RPMI8226 (cell line): Measurements from ENCODE around the gene CTNNBL1.

Experiments
- DNase-seq: peaks from one replicate; pipeline ENCODE4 v3.0.0-alpha.2; 2015

CTNNBL1 gene

GRCh38 chr20:37885593-37886503 lies 192.0 kb downstream of the CTNNBL1 start:
- no peak for DNase-seq

GRCh38 chr20:37886851-37887297 lies 193.0 kb downstream of the CTNNBL1 start:
- peak; percentile 93 for DNase-seq

- no peak for DNase-seq
Observed at GRCh38 chr20:37888641-37889040, 194.8 kb downstream of the CTNNBL1 start.

- DNase-seq, result no peak
Observed at GRCh38 chr20:37890108-37890507, 196.3 kb downstream of the CTNNBL1 start.

GRCh38 chr20:37890643-37891042 lies 196.8 kb downstream of the CTNNBL1 start:
- DNase-seq, result no peak

GRCh38 chr20:37892001-37892400 lies 198.2 kb downstream of the CTNNBL1 start:
- DNase-seq, result no peak

GRCh38 chr20:37893566-37894241 lies 199.9 kb downstream of the CTNNBL1 start:
- no peak for DNase-seq

- no peak for DNase-seq
Observed at GRCh38 chr20:37894454-37894853, 200.6 kb downstream of the CTNNBL1 start.

GRCh38 chr20:37895166-37895565 lies 201.3 kb downstream of the CTNNBL1 start:
- DNase-seq, result no peak

GRCh38 chr20:37896932-37897548 lies 203.2 kb downstream of the CTNNBL1 start:
- no peak for DNase-seq

- DNase-seq, result no peak
Observed at GRCh38 chr20:37898233-37899104, 204.6 kb downstream of the CTNNBL1 start.

- no peak for DNase-seq
Observed at GRCh38 chr20:37899105-37900045, 205.5 kb downstream of the CTNNBL1 start.

GRCh38 chr20:37901240-37901639 lies 207.4 kb downstream of the CTNNBL1 start:
- DNase-seq, result no peak

GRCh38 chr20:37901654-37902503 lies 208.0 kb downstream of the CTNNBL1 start:
- peak; percentile 57 for DNase-seq

GRCh38 chr20:37902504-37903313 lies 208.9 kb downstream of the CTNNBL1 start, which contains the start of gene VSTM2L:
TSS of gene VSTM2L (plus strand) at chr20:37903127. CDS start at chr20:37903351, 224 bp downstream.
- DNase-seq, result no peak

- no peak for DNase-seq
Observed at GRCh38 chr20:37903317-37904007, 209.6 kb downstream of the CTNNBL1 start.

GRCh38 chr20:37904008-37904642 lies 210.3 kb downstream of the CTNNBL1 start:
- DNase-seq, result no peak

GRCh38 chr20:37904845-37905373 lies 211.1 kb downstream of the CTNNBL1 start:
- DNase-seq, result no peak
